ENCODE measurements around the gene GNPNAT1. TPM values are rescaled to one million over a fixed set of nuclear protein-coding genes. Genes with fewer than 3 reads are reported as not detected.

The GNPNAT1 gene
- total and polyA plus RNA-seq, 2 of the 4 experiments (the other 2 are of a cell fraction), result 19.4 to 30.5 TPM

GRCh38 chr14:52738409-52738808 is 53.0 kb downstream of the GNPNAT1 start:
- ATAC-seq (ENCODE audit: low read depth) (no peak), DNase-seq (no peak)
- Histone ChIP-seq H4K20me1 (ENCODE audit: insufficient read depth, low read length) (no peaks in the 10 kb centered on the region; the same call in 1 of the 2 replicates), H2AK5ac (ENCODE audit: low read depth, low read length) (no peak overlapping the region), H3K27ac (ENCODE audit: insufficient read depth, low read length) (no peak overlapping the region), H3K9ac (ENCODE audit: low read depth, low read length) (no peak overlapping the region), H4K8ac (ENCODE audit: low read depth in 2 of 2, low read length in 2 of 2) (no peak overlapping the region), H2BK120ac (ENCODE audit: low read depth, low read length) (no peak overlapping the region), H2BK15ac (ENCODE audit: low read depth, low read length) (no peak overlapping the region), H3K9me3 (ENCODE audit: control insufficient read depth, insufficient read depth, low read length) (no peaks in the 10 kb centered on the region), H3K27me3 (ENCODE audit: control insufficient read depth, insufficient read depth, low read length) (no peaks in the 10 kb centered on the region), H3K14ac (replicated peaks; ENCODE audit: low read depth, low read length) (no peak overlapping the region), H3K56ac (ENCODE audit: extremely low read depth, insufficient read depth, low read length) (no peak overlapping the region), H2BK5ac (ENCODE audit: low read depth, low read length, poor library complexity, severe bottlenecking) (no peak overlapping the region), H4K5ac (ENCODE audit: low read depth, low read length) (no peak overlapping the region), H3K36me3 (ENCODE audit: control insufficient read depth, insufficient read depth, low read length) (peaks cover 4% of the 10 kb centered on the region; the same call in 1 of the 2 replicates), H4K91ac (ENCODE audit: insufficient read depth, low read depth, low read length) (no peak overlapping the region), H3K4me3 (ENCODE audit: insufficient read depth, low read depth, low read length) (no peak overlapping the region), H3K4me2 (ENCODE audit: low read depth, low read length) (no peak overlapping the region), H3K4ac (ENCODE audit: low read depth, low read length) (no peak overlapping the region), H3K79me1 (ENCODE audit: low read depth in 1 of 2, low read length in 2 of 2) (peaks cover 15 to 45% of the 10 kb centered on the region in 2 experiments; a peak in 3 of 4 replicates), H3K23ac (ENCODE audit: low read depth, low read length) (no peak overlapping the region), H2AFZ (replicated peaks; ENCODE audit: low read length, poor library complexity) (no peak overlapping the region), H2AK9ac (replicated peaks; ENCODE audit: low read depth, low read length, poor library complexity) (no peak overlapping the region), H3K4me1 (ENCODE audit: control insufficient read depth, insufficient read depth, low read length) (peaks cover 6% of the 10 kb centered on the region), H3K9me1 (ENCODE audit: insufficient read depth, low read length) (no peaks in the 10 kb centered on the region), H2BK20ac (ENCODE audit: low read depth, low read length) (no peak overlapping the region), H3K18ac (ENCODE audit: low read depth, low read length) (no peak overlapping the region)
- intact Hi-C loops (cut with micrococcal nuclease) (loop anchor here (5.0 kb wide), 1 partner anchor 34 kb away; no protein-coding TSS in a partner anchor), dilution Hi-C loops (cut with HindIII; ENCODE audit: low sequenced_read_pairs, unreplicated experiment) (no loop called here), in situ Hi-C loops (cut with MboI; ENCODE audit: low sequenced_read_pairs) (no loop called here)
- TF ChIP-seq SMC3 (IDR thresholded peaks at IDR 0.05; ENCODE audit: low read depth, low read length), result no peak
- TF ChIP-seq USF2 (IDR thresholded peaks at IDR 0.05; ENCODE audit: low read depth, low read length), result no peak
- no peak for TF ChIP-seq FOS (IDR thresholded peaks at IDR 0.05; ENCODE audit: low read depth, low read length)
- TF ChIP-seq ELK1 (IDR thresholded peaks at IDR 0.05; ENCODE audit: borderline replicate concordance, low read depth, low read length), result no peak
- TF ChIP-seq CHD1 (IDR thresholded peaks at IDR 0.05; ENCODE audit: low read depth, low read length), result no peak
- no peak for TF ChIP-seq RAD21 (IDR thresholded peaks at IDR 0.05; ENCODE audit: low read length)
- no peak for TF ChIP-seq MAFK (IDR thresholded peaks at IDR 0.05; ENCODE audit: low read depth, low read length)
- TF ChIP-seq MXI1 (IDR thresholded peaks at IDR 0.05; ENCODE audit: borderline replicate concordance, low read depth, low read length), result no peak
- no peak for TF ChIP-seq RFX5 (IDR thresholded peaks at IDR 0.05; ENCODE audit: low read depth, low read length)
- no peak for TF ChIP-seq NFE2L2 (IDR thresholded peaks at IDR 0.05; ENCODE audit: low read depth, low read length)
- TF ChIP-seq RCOR1 (IDR thresholded peaks at IDR 0.05; ENCODE audit: insufficient replicate concordance, low read length), result no peak
- TF ChIP-seq CEBPB (IDR thresholded peaks at IDR 0.05; ENCODE audit: low read depth, low read length), result no peak
- TF ChIP-seq, protein P1, sequence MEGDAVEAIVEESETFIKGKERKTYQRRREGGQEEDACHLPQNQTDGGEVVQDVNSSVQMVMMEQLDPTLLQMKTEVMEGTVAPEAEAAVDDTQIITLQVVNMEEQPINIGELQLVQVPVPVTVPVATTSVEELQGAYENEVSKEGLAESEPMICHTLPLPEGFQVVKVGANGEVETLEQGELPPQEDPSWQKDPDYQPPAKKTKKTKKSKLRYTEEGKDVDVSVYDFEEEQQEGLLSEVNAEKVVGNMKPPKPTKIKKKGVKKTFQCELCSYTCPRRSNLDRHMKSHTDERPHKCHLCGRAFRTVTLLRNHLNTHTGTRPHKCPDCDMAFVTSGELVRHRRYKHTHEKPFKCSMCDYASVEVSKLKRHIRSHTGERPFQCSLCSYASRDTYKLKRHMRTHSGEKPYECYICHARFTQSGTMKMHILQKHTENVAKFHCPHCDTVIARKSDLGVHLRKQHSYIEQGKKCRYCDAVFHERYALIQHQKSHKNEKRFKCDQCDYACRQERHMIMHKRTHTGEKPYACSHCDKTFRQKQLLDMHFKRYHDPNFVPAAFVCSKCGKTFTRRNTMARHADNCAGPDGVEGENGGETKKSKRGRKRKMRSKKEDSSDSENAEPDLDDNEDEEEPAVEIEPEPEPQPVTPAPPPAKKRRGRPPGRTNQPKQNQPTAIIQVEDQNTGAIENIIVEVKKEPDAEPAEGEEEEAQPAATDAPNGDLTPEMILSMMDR (conservative IDR thresholded peaks at IDR 0.05; ENCODE audit: low read depth, low read length), result no peak
- no peak for TF ChIP-seq MAZ (IDR thresholded peaks at IDR 0.05; ENCODE audit: borderline replicate concordance, low read depth, low read length)
- TF ChIP-seq POLR2A (IDR thresholded peaks at IDR 0.05; ENCODE audit: low read depth, low read length), result no peak
- TF ChIP-seq BHLHE40 (IDR thresholded peaks at IDR 0.05; ENCODE audit: low read depth, low read length), result no peak
- POLR2A ChIA-PET (ENCODE audit: unreplicated experiment), result no interaction called here
- no TSS peak for BruUV-seq (replicated peaks)
- CTCF ChIA-PET, result no interaction called here

All from IMR-90 (cell line).